ENCODE measurements around the gene PLA2G4B. TPM values are rescaled to one million over a fixed set of nuclear protein-coding genes. Genes with fewer than 3 reads are reported as not detected.

The PLA2G4B gene
- total and polyA plus RNA-seq, 7 experiments from 2014 or later = 0.98 to 69.9 (median 33.7) TPM

- no peaks in the 10 kb centered on the region for H3K27me3 Mint-ChIP-seq
Observed at GRCh38 chr15:41817781-41818180, 20.9 kb upstream of the PLA2G4B start.

GRCh38 chr15:41819455-41820050, 19.1 kb upstream of the PLA2G4B start:
- H3K27ac ChIP-seq (ENCODE audit: low read depth, low read length) = no peak overlapping the region
- peaks cover 0 to 96% (median 0%) of the 10 kb centered on the region in 3 experiments for H3K36me3 ChIP-seq (ENCODE audit: control insufficient read depth in 2 of 3, insufficient read depth in 3 of 3, low read length in 3 of 3)
- no peak overlapping the region for H3K4me3 ChIP-seq (ENCODE audit: low read length)
- ATAC-seq = no peak
- no peaks in the 10 kb centered on the region for H3K9me3 ChIP-seq (ENCODE audit: control insufficient read depth in 2 of 3, low read length in 3 of 3)
- intact Hi-C loops (cut with micrococcal nuclease) = no loop called here
- H3K27me3 ChIP-seq (ENCODE audit: control insufficient read depth in 2 of 2, insufficient read depth in 2 of 2, low read length in 2 of 2) = no peaks in the 10 kb centered on the region
- Mint-ChIP-seq H3K27me3 (no peaks in the 10 kb centered on the region), H3K9me3 (no peaks in the 10 kb centered on the region), H3K4me3 (no peak overlapping the region), H3K4me1 (peaks cover 0 to 2% (median 0%) of the 10 kb centered on the region in 7 donors), H3K27ac (no peak overlapping the region), H3K36me3 (peaks cover 0 to 48% (median 11%) of the 10 kb centered on the region in 5 donors)
- CTCF ChIA-PET = interaction anchor here (0.7 kb wide), 1 partner anchor 1140 kb away, joined by 3 read pairs; no protein-coding TSS in a partner anchor
- DNase-seq = no peak
- POLR2A ChIA-PET = no interaction called here
- H3K4me1 ChIP-seq (ENCODE audit: control insufficient read depth in 2 of 2, insufficient read depth in 2 of 2, low read length in 2 of 2) = no peaks in the 10 kb centered on the region

More at GRCh38 chr15:41817781-41818180, 20.9 kb upstream of the PLA2G4B start:
- Histone ChIP-seq H3K4me1 (ENCODE audit: control insufficient read depth in 2 of 2, insufficient read depth in 2 of 2, low read length in 2 of 2) (no peaks in the 10 kb centered on the region), H3K27ac (ENCODE audit: low read depth, low read length) (no peak overlapping the region), H3K4me3 (ENCODE audit: low read length) (no peak overlapping the region), H3K36me3 (ENCODE audit: control insufficient read depth in 2 of 3, insufficient read depth in 3 of 3, low read length in 3 of 3) (peaks cover 0 to 97% (median 0%) of the 10 kb centered on the region in 3 experiments), H3K9me3 (ENCODE audit: control insufficient read depth in 2 of 3, low read length in 3 of 3) (no peaks in the 10 kb centered on the region), H3K27me3 (ENCODE audit: control insufficient read depth in 2 of 2, insufficient read depth in 2 of 2, low read length in 2 of 2) (no peaks in the 10 kb centered on the region)
- ChIA-PET CTCF (interaction anchor here (0.6 to 0.8 kb wide), 2 partner anchors 14 to 41 kb away, joined by 3 read pairs; no protein-coding TSS in a partner anchor), POLR2A (no interaction called here)
- Mint-ChIP-seq H3K9me3 (no peaks in the 10 kb centered on the region), H3K4me1 (peaks cover 0 to 2% (median 0%) of the 10 kb centered on the region in 7 donors), H3K27ac (no peak overlapping the region), H3K36me3 (peaks cover 0 to 58% (median 12%) of the 10 kb centered on the region in 5 donors), H3K4me3 (no peak overlapping the region)
- ATAC-seq (no peak), DNase-seq (no peak)
- intact Hi-C loops (cut with micrococcal nuclease) = no loop called here

GRCh38 chr15:41820791-41821423, 17.7 kb upstream of the PLA2G4B start:
- no peaks in the 10 kb centered on the region for H3K27me3 Mint-ChIP-seq
- Histone ChIP-seq H3K9me3 (ENCODE audit: control insufficient read depth in 2 of 3, low read length in 3 of 3) (no peaks in the 10 kb centered on the region), H3K36me3 (ENCODE audit: control insufficient read depth in 2 of 3, insufficient read depth in 3 of 3, low read length in 3 of 3) (peaks cover 0 to 86% (median 0%) of the 10 kb centered on the region in 3 experiments), H3K27ac (ENCODE audit: low read depth, low read length) (no peak overlapping the region), H3K27me3 (ENCODE audit: control insufficient read depth in 2 of 2, insufficient read depth in 2 of 2, low read length in 2 of 2) (no peaks in the 10 kb centered on the region), H3K4me1 (ENCODE audit: control insufficient read depth in 2 of 2, insufficient read depth in 2 of 2, low read length in 2 of 2) (no peaks in the 10 kb centered on the region), H3K4me3 (ENCODE audit: low read length) (no peak overlapping the region)
- ATAC-seq (no peak), DNase-seq (no peak)
- no peaks in the 10 kb centered on the region for H3K9me3 Mint-ChIP-seq
- H3K36me3 Mint-ChIP-seq = peaks cover 0 to 38% (median 5%) of the 10 kb centered on the region in 5 donors
- POLR2A ChIA-PET = no interaction called here
- intact Hi-C loops (cut with micrococcal nuclease) = no loop called here
- H3K27ac Mint-ChIP-seq = no peak overlapping the region
- H3K4me1 Mint-ChIP-seq = peaks cover 0 to 2% (median 0%) of the 10 kb centered on the region in 7 donors
- H3K4me3 Mint-ChIP-seq = no peak overlapping the region
- CTCF ChIA-PET = interaction anchor here (0.7 to 1.0 kb wide), 3 partner anchors 9 to 687 kb away, joined by 3 read pairs; no protein-coding TSS in a partner anchor

GRCh38 chr15:41821831-41822230, 16.8 kb upstream of the PLA2G4B start:
- intact Hi-C loops (cut with micrococcal nuclease) = no loop called here
- Mint-ChIP-seq H3K36me3 (peaks cover 0 to 31% (median 4%) of the 10 kb centered on the region in 5 donors), H3K27ac (peak overlapping the region in 2 of 9 donors; percentile 41 to 65), H3K4me3 (no peak overlapping the region), H3K4me1 (peaks cover 0 to 6% (median 6%) of the 10 kb centered on the region in 7 donors), H3K9me3 (no peaks in the 10 kb centered on the region), H3K27me3 (peaks cover 0 to 3% (median 0%) of the 10 kb centered on the region in 5 donors)
- DNase-seq = no peak
- no peak for ATAC-seq
- CTCF ChIA-PET = no interaction called here
- H3K27ac ChIP-seq (ENCODE audit: low read depth, low read length) = no peak overlapping the region
- H3K36me3 ChIP-seq (ENCODE audit: control insufficient read depth in 2 of 3, insufficient read depth in 3 of 3, low read length in 3 of 3) = peaks cover 0 to 80% (median 0%) of the 10 kb centered on the region in 3 experiments
- no peaks in the 10 kb centered on the region for H3K27me3 ChIP-seq (ENCODE audit: control insufficient read depth in 2 of 2, insufficient read depth in 2 of 2, low read length in 2 of 2)
- H3K4me3 ChIP-seq (ENCODE audit: low read length) = no peak overlapping the region
- H3K4me1 ChIP-seq (ENCODE audit: control insufficient read depth in 2 of 2, insufficient read depth in 2 of 2, low read length in 2 of 2) = no peaks in the 10 kb centered on the region
- H3K9me3 ChIP-seq (ENCODE audit: control insufficient read depth in 2 of 3, low read length in 3 of 3) = no peaks in the 10 kb centered on the region
- POLR2A ChIA-PET = no interaction called here

DNA sequence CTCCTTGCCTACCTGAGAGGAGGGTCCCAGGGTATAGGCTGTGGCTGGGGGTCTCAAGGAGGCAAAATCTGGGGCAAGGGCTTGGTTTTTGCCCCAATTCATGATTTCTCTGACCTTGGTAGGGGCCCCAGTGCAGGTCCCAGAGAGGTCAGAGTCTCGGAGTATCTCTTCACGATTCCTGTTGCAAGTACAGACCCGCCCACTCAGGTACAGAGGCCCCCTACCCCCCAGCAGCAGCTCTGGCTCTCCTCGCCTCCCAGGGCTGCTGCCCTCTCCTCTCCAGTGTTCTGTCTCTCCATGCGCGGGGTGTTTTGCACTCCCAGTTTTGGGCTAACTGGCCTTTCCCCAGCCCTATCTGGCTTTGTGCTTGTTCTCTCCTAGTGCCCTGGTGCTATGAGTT, 16.2 kb upstream of the PLA2G4B start:
- Histone ChIP-seq H3K4me3 (ENCODE audit: low read length) (no peak overlapping the region), H3K36me3 (ENCODE audit: control insufficient read depth in 2 of 3, insufficient read depth in 3 of 3, low read length in 3 of 3) (peaks cover 0 to 74% (median 0%) of the 10 kb centered on the region in 3 experiments), H3K27ac (ENCODE audit: low read depth, low read length) (no peak overlapping the region), H3K27me3 (ENCODE audit: control insufficient read depth in 2 of 2, insufficient read depth in 2 of 2, low read length in 2 of 2) (no peaks in the 10 kb centered on the region), H3K9me3 (ENCODE audit: control insufficient read depth in 2 of 3, low read length in 3 of 3) (no peaks in the 10 kb centered on the region), H3K4me1 (ENCODE audit: control insufficient read depth in 2 of 2, insufficient read depth in 2 of 2, low read length in 2 of 2) (no peaks in the 10 kb centered on the region)
- Mint-ChIP-seq H3K4me1 (peaks cover 0 to 6% (median 6%) of the 10 kb centered on the region in 7 donors), H3K36me3 (peaks cover 0 to 27% (median 4%) of the 10 kb centered on the region in 5 donors), H3K4me3 (no peak overlapping the region), H3K27ac (peak overlapping the region in 1 of 9 donors; percentile 10), H3K27me3 (peaks cover 0 to 3% (median 0%) of the 10 kb centered on the region in 5 donors), H3K9me3 (no peaks in the 10 kb centered on the region)
- ATAC-seq = no peak
- intact Hi-C loops (cut with micrococcal nuclease) = no loop called here
- CTCF ChIA-PET = no interaction called here
- no peak for DNase-seq
- POLR2A ChIA-PET = no interaction called here

GRCh38 chr15:41822957-41823356, 15.7 kb upstream of the PLA2G4B start:
- intact Hi-C loops (cut with micrococcal nuclease) = no loop called here
- Histone ChIP-seq H3K27me3 (ENCODE audit: control insufficient read depth in 2 of 2, insufficient read depth in 2 of 2, low read length in 2 of 2) (no peaks in the 10 kb centered on the region), H3K9me3 (ENCODE audit: control insufficient read depth in 2 of 3, low read length in 3 of 3) (no peaks in the 10 kb centered on the region), H3K27ac (ENCODE audit: low read depth, low read length) (no peak overlapping the region), H3K4me1 (ENCODE audit: control insufficient read depth in 2 of 2, insufficient read depth in 2 of 2, low read length in 2 of 2) (no peaks in the 10 kb centered on the region), H3K36me3 (ENCODE audit: control insufficient read depth in 2 of 3, insufficient read depth in 3 of 3, low read length in 3 of 3) (peaks cover 0 to 70% (median 0%) of the 10 kb centered on the region in 3 experiments), H3K4me3 (ENCODE audit: low read length) (no peak overlapping the region)
- CTCF ChIA-PET = no interaction called here
- Mint-ChIP-seq H3K36me3 (peaks cover 0 to 23% (median 4%) of the 10 kb centered on the region in 5 donors), H3K27ac (no peak overlapping the region), H3K27me3 (peaks cover 0 to 3% (median 0%) of the 10 kb centered on the region in 5 donors), H3K9me3 (no peaks in the 10 kb centered on the region), H3K4me1 (peaks cover 0 to 8% (median 6%) of the 10 kb centered on the region in 7 donors), H3K4me3 (no peak overlapping the region)
- POLR2A ChIA-PET = interaction anchor here (0.8 kb wide), 1 partner anchor 9 kb away, joined by 3 read pairs; no protein-coding TSS in a partner anchor
- DNase-seq (no peak), ATAC-seq (no peak)
